GM12872 (cell line): ENCODE data around the gene FOXD3.

Source experiments
- CTCF ChIP-seq: IDR thresholded peaks from 3 replicates; pipeline ENCODE4 v1.5.1; 2011; ENCODE audit warnings: low read depth, mild to moderate bottlenecking, low read length, moderate library complexity; ENCODE audit not compliant: insufficient read depth

The FOXD3 gene

GRCh38 chr1:63317817-63318152 lies 4.6 kb upstream of the FOXD3 start:
- TF ChIP-seq CTCF, result no peak

GRCh38 chr1:63318201-63318979 lies 4.0 kb upstream of the FOXD3 start:
- TF ChIP-seq CTCF, result no peak

- no peak for TF ChIP-seq CTCF
Observed at GRCh38 chr1:63319046-63320021, 3.0 kb upstream of the FOXD3 start.

- TF ChIP-seq CTCF, result no peak
Observed at GRCh38 chr1:63320022-63320721, 2.2 kb upstream of the FOXD3 start.

GRCh38 chr1:63321066-63321784 lies 1.1 kb upstream of the FOXD3 start:
- TF ChIP-seq CTCF, result no peak

- no peak for TF ChIP-seq CTCF
Observed at GRCh38 chr1:63321785-63322113, 618 bp upstream of the FOXD3 start.
